Ecto neural progenitor cell (in vitro differentiated cells): ENCODE results near the gene WAPL.
"Not testable (repeated sequence)": the region's sequence is repeated elsewhere in the genome, so short reads cannot be mapped to it uniquely, and the experiment has no call there.

Experiments used
- DNase-seq: peaks from one replicate; pipeline ENCODE4 v3.0.0-alpha.2; 2018; ENCODE audit warnings: low spot score

The WAPL gene

DNA sequence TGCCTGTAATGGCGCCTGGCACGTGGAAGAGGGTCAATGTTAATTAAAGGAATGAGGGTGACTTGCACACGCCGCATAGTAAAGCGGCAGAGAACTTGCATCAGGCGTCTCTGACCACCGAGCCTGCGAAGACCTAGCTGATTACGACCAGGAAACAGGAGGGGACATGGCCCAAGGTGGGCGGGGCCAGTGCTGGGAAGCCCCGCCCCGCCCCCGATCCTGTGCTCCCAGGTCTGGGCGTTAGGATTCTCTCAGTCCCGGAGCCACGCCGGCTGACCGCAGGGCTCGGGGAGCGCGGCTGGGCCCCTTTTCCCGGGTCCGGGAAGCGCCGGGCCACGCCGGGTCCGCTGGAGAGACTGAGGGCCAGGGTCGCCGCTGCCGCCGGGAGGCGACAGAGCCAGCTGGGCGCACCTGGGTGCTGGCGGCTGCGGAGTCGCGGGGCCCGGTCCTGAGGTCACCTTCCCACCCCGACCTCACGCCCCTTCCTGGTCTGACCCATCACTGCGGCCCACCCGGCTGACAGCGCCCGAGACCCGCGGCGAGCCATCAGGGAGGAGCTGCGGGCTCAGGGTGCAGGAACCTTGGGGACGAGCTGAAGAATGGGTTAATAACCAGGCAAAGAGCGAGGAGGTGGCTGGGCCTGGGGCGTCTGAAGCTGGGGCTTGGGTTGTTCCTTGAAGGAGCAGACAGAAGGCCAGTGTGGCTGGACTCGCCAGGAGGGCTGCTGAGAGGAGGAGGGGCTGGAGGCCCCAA is 132.0 kb downstream of the WAPL start:
- peak; percentile 87 for DNase-seq

- DNase-seq, result not testable (repeated sequence)
These were observed 132.5 kb downstream of the WAPL start for GRCh38 chr10:86389109-86389440.

DNA sequence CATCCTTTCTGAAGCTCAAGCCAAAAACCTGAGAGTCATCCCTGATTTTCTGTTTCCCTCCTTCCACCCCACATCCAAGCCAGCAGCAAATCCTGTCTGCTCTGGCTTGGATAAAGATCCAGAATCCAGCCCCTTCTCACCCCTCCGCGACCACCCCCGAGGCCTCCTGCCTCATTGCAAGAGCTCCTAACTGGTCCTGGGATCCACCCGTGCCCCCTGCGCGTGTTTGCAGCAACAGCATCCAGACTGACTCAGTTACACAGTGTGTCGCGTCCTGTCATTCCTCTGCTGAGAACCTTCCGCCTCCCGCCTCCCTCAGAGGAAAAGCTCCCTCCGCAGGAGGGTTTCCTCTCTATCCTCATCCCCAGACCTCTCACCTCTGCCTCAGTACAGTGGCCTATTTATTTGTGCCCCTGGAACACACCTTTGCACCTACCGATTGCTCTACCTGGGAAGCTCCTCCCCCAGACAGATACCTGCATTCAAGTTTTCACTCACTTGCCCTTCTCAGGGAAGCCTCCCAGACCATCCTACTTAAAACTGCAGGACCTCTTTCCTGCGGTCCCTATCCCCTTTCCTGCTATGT is 133.4 kb downstream of the WAPL start:
- DNase-seq, result no peak

GRCh38 chr10:86387178-86387794 is 134.3 kb downstream of the WAPL start:
- no peak for DNase-seq

DNA sequence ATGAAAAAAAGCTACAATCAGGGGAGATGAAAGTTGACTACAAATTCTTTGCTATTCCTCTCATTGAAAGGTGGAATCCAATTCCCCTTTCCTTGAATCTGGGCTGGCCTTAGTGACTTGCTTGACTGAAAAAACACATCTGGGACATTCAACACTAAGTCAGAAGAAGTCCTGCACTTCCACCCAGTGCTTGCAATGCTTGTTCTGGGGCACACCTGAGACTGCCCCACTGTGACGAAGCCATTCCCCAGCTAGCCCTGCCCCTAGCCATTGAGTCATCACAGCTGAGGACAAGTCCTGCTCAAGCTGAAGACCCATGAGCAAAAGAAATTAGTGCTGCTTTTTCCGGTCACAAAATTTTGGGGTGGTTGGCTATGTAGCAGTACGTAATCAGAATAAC is 135.8 kb downstream of the WAPL start:
- no peak for DNase-seq
